NCI-H526 (cell line): Measurements from ENCODE around the gene R3HDM2.
A peak's percentile ranks its signal among the peaks of the same experiment; 100 is the strongest.

Source experiments
- DNase-seq, 2 experiments: peaks; one replicate each; lab custom pipeline; 2025; lab: John Stamatoyannopoulos, UW

The R3HDM2 gene

DNA sequence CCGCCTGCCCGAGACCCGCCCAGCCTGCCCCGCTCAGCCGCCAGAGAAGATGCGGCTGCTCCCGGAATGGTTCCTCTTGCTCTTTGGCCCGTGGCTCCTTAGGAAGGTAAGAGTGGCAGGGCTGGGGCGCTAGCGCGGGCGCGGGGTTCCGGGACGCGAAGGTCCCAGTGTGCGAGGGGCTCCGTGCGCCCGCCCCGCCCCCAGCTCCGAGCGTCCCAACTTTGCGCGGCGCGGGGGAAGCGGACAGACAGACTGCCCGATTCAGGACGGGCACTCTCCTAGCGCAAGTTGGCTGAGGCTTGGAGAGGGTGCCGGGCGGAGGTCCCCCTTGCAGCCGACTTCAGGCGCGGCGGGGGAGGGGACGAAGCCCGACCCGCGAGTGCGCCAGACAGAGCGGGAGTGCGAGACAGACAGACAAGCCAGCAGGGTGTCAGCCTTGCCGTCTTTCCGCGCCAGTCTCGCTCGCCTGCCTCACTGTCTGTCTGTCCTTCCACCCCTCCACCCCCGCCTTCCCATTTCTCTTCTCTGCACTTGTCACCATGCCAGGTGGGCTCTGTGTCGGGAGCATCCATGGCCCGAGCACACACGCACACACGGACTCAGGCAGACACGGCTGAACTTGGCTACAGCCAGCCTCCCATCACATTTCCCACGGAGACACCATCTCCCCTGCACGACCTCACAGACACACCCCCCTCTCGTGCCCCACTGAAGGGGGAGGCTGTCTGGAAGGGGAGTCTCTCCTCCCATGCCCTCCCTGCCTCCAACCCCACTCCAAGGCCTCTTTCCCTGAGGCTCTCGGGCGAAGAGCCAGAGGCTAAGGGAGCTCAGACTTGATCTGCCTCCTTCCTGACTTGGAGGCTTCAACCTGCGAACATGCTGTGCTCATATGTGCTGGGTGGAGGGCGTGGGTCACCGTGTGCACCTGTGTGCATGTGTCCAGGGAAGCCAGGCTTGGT lies 213.6 kb downstream of the R3HDM2 start:
- peak in 1 of 2 experiments; percentile 65 for DNase-seq

DNA sequence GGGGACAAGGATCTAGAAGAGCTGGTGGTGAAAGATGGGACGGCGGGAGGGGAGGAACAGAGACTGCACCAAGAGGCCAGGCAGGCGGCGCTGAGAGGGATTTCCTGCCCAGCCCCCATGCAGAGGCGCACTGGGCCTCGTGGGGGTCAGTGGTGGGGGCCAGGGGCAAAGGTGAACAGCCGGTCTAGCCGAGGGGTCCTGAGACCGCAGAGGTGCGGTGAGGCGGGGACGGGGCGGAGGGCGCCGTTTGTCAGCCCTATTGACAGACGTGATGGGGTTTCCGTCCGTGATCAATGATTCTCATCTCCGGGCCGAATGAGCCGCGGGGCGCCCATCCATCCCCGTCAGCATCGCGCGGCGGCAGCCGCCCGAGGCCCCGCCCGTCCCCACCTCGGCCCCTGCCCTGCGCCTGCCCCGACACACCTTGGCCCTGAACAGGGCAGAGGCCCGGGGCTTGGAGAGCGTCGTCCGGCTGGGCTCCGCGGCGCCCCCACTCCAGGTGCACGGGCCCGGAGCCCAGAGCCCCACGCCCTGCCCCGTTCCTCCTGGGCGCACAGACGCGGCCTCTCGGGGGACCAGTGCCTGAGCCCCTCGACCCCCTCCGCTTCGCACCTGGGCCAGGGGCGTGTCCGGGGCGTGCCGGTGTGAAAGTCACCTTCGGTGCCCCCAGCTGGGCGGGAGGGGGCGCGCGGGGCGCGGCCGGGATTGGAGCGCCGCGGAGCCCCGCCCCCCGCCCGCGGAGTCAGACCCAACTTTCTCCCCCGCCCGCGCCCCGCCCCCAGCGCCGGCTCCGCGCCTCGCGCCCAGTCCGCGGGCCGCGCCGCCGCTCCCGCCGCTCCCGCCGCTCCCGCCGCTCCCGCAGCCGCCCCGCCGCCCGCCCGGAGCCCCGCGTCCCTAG lies 214.6 kb downstream of the R3HDM2 start, which contains the start of gene NXPH4:
Gene NXPH4 (plus strand): TSS at position 781 of the 898 bp plus-strand sequence. CDS start 176 bp downstream, outside the sequence.
- DNase-seq: peak in 1 of 2 experiments; percentile 91

DNA sequence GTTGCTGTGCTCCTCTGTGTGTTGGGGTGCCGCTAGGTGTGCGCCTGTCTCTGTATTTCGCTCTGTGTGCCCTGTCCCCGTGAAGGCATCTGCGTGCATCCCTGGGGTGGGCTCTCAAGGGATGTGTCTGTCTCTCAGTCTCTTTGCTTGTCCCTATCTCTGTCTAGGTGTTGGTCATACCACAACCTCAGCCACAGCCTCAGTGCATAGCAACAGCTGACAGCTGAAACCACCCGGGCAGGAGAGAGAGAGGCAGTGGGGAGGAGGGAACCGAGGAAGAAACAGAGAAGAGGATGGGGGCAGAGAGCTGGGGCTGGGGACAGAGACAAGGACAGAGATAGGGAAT lies 215.2 kb downstream of the R3HDM2 start:
- peak in 1 of 2 experiments; percentile 74 for DNase-seq

DNA sequence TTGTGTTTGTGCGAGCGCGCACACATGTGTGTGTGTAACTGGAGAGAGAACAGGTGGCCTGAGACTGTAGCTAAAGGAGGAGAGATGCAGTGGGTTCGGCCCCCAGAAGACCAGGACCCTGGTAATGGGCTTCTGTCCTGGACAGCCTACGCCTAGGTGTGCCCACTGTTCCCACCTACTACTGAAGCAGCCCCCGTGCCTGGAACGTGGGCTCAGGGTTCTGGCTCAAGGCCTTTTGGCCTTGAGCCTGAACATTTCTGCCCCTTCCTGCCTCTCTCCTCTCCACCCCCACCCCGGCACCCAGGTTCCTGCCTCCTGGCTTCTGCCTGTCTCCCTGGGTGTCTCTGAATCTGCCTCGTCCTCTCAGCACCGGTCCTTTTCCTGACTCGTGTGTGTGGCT lies 215.8 kb downstream of the R3HDM2 start:
- DNase-seq: peak in 1 of 2 experiments; percentile 60

DNA sequence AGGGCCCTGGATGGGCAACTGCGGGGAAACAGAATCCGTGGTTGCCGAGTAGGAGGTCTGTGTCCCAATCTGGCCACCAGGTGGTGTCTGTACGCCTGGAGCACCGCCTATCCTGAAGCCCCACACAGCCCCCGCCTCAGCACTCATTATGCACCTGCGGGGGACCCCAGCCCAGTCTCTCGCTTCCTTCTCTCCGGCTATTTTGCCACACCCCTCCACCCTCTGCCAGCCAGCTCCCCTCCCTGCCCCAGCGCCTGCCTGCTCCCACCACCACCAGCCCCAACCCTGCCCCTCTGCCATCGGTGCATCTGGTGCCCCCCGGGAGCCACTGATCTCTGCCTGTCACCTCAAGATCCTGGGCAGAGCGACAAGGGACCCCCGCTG lies 216.5 kb downstream of the R3HDM2 start:
- DNase-seq: peak; percentile 80 to 95

DNA sequence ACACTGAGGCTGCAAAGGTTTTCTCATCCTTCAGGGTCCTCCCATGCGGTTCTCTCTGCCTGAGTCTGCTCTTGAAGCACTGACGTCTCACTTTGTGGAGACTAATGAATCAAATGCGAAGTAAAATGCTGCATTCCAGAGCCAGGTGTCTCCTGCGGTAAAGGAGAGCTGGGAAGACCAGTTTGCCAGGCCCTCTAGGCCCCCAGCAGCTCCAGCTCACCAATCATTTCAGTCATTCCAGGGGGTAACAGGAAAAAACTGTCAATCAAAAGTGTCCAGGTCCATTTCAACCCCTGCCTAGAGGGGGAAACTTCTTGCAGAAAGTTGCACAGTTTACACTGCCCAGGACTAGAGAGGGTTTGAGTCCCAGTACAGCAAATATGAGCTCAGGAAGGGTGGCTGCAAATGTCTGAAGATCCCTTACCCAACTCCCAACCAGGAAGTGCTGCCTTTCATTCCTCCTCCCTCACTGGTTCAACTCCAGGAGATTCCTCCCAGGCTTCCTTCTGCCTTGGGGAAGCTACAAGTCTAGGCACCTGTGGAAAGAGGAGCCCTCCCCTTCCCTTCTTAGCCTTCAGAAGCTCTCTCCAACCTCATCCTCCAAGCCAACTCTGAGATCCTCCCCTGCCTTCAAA lies 217.0 kb downstream of the R3HDM2 start:
- peak in 1 of 2 experiments; percentile 53 for DNase-seq

DNA sequence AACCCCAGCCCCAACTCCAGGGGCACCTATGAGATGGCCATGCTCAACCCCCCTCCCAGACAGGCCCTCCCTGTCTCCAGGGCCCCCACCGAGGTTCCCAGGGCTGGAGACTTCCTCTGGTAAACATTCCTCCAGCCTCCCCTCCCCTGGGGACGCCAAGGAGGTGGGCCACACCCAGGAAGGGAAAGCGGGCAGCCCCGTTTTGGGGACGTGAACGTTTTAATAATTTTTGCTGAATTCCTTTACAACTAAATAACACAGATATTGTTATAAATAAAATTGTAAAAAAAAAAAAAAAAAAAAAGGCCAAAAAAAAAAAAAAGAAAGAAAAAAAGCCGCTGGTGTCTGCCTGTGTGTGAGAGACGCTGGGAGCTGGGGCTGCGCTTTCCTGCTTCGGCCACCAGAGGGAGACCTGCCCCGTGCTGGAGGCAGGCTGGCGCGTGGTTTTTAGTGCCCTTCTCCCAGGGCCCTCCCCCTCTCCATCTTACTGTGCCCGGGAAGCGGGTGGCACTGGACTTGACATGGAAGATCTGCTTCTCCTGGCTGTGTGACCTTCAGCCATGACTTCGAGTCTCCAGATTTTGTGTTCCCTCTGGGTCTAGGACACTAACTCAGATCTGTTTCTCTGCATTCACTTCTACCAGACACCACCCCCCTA lies 217.7 kb downstream of the R3HDM2 start:
- peak; percentile 54 to 92 for DNase-seq

DNA sequence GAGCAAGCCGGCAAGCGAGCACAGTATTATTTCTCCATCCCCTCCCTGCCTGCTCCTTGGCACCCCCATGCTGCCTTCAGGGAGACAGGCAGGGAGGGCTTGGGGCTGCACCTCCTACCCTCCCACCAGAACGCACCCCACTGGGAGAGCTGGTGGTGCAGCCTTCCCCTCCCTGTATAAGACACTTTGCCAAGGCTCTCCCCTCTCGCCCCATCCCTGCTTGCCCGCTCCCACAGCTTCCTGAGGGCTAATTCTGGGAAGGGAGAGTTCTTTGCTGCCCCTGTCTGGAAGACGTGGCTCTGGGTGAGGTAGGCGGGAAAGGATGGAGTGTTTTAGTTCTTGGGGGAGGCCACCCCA lies 218.2 kb downstream of the R3HDM2 start:
- DNase-seq: no peak

DNA sequence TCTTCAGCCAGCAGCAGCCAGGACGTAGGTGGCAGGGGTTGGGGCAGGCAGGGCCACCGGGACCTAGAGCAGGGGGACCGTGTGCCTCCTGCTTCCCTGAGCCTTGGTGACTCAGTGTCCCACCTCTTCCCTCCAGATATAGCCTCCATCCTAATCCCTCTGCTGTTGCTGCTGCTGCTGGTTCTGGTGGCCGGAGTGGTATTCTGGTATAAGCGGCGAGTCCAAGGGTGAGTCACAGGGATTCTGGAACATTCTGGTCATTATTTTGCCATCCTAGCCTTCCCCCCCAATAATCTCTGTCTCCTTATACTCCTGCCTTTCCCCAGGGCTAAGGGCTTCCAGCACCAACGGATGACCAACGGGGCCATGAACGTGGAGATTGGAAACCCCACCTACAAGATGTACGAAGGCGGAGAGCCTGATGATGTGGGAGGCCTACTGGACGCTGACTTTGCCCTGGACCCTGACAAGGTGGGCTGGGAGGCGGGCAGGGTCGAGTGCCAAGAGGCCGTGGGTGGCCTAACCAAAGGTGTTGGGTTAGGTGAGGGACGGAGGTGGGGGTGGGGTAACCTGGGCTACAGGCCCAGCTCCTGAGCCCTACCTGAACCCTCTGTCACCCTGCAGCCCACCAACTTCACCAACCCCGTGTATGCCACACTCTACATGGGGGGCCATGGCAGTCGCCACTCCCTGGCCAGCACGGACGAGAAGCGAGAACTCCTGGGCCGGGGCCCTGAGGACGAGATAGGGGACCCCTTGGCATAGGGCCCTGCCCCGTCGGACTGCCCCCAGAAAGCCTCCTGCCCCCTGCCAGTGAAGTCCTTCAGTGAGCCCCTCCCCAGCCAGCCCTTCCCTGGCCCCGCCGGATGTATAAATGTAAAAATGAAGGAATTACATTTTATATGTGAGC lies 218.8 kb downstream of the R3HDM2 start:
- no peak for DNase-seq

DNA sequence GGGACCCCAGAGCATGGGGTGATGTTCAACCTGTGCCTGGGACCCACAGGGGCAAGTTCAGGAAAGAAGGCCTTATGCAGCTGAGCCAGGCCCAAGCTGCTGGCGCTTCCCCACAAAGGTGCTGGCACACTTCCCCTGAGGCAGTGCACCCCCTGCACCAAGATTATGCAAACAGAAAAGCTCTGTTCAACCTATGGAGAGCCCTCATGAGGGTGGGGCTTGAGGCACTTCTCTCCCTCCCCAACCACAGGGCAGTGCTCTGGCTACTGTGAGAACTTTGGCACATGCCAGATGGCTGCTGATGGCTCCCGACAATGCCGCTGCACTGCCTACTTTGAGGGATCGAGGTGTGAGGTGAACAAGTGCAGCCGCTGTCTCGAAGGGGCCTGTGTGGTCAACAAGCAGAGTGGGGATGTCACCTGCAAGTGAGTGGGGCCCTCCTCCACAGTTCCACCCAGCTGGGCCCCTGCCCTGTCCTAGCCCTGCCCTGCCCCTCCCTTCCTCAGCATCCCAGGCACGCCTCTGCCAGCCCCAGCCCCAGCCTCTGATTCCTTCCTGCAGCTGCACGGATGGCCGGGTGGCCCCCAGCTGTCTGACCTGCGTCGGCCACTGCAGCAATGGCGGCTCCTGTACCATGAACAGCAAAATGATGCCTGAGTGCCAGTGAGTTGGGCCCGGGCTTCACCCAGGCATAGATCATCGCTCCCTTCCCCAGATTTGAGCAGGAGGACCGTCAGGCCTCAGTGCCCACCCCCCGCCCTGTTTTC lies 219.7 kb downstream of the R3HDM2 start:
- peak; percentile 69 to 87 for DNase-seq

DNA sequence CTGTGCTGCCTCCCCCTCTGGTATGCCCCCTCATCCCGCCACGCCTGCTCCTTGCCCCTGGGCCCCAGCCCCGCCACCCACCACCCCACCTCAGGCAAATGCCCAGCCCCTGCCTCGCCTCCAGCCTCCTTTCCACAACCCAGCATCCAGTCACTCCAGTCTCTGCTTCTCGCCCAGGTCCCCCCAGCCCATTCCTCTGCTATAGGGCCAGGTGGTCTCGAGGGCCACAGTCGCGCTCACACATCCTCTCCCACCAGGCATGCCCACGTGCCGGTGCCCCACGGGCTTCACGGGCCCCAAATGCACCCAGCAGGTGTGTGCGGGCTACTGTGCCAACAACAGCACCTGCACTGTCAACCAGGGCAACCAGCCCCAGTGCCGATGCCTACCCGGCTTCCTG lies 220.4 kb downstream of the R3HDM2 start:
- DNase-seq: no peak

DNA sequence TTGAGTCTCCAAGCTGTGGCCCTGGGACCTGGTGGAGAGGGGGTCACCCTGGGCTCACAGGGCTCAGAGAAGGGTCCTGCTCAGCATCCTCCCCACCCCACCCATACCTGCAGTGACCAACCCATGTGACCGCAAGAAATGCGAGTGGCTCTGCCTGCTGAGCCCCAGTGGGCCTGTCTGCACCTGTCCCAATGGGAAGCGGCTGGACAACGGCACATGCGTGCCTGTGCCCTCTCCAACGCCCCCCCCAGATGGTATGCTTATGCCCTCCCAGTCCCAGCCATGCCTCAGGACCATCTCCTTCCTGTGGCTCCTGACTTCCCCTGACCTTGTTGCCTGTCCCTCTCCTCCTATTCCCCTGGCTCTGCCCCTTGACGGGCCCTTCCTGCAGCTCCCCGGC lies 220.9 kb downstream of the R3HDM2 start:
- no peak for DNase-seq

DNA sequence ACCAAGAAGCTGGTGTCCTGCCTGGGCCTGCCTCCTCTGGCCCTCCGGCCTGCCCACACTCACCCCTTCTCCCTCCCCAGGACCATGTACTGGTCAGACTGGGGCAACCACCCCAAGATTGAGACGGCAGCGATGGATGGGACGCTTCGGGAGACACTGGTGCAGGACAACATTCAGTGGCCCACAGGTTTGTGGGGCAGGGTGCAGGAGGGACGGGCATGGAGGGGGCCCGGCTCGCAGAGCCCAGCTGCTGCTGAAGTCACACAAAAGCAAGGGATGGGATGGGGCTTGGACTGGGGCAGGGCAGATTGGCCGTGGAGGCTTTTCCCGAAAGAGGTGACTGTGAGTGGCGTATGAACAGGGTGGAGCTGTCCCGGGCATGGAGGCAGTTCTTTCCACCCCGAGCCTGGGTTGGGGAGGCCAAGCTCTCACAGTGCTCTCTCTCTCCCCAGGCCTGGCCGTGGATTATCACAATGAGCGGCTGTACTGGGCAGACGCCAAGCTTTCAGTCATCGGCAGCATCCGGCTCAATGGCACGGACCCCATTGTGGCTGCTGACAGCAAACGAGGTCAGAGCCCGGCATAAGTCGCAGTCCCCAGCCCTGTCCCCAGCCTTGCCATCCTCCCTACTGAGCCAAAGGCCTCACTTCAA lies 222.1 kb downstream of the R3HDM2 start:
- DNase-seq: no peak

DNA sequence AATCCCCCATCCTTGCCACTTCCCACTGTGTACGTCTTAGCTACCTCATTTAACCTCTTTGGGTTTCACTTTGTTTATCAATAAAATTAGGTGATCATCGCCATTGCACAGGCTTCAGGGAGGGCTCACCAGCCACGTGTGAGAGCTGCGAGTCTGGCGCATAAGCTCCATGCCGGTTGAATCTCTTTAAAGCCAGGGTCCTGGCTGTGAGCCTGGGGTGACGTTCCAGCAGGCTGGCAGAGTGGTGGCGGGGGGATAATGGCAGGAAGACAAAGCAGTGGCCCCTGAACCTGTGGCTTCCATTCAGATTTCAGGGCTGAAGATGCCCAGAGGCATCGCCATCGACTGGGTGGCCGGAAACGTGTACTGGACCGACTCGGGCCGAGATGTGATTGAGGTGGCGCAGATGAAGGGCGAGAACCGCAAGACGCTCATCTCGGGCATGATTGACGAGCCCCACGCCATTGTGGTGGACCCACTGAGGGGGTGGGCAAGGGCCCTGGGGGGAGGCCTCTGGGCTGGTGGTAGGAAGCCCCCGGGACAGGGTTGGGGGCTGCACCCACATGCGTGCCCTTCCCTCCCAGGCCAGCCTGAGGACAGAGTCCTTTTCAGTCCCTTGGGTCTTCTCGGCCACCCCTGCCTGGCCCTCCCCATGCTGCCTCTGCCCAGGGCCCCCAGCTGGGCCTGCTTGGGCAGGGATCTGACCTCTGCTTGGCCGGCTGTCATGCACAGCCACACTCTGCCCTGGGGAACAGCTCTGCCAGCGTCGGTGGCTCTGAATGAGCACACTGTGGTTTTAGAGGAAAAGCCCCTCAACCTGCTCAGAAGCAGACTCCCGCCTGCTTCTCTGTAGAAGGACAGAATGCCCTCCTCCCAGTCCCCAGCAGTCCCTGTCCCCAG lies 222.9 kb downstream of the R3HDM2 start:
- no peak for DNase-seq

DNA sequence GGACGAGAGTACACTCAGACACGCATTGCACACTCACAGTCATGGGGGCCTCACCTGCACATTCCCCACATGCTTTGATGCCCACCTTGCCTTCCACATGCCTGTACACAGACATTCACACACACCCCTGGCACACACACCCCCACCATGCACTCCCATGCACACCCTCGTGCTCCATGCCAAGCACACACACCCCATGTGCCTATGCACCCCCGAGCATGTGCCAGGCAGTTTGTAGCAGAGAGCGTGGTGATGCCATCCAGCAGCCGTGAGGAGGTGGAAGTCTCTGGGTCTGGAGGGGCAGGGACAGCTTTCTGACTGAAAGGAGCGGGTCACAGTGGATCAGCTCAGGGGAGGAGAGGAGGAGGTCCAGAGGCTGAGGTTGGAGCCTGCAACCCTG lies 224.9 kb downstream of the R3HDM2 start:
- no peak for DNase-seq

DNA sequence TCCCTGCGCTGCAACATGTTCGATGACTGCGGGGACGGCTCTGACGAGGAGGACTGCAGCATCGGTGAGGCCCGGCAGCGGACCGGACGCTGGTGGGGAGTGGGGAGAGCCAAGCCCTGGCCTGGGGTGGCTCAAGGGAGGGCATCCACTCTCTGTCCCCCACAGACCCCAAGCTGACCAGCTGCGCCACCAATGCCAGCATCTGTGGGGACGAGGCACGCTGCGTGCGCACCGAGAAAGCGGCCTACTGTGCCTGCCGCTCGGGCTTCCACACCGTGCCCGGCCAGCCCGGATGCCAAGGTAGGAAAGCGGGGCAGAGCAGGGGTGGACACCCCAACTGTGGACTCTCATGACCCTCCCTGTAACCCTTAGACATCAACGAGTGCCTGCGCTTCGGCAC lies 225.7 kb downstream of the R3HDM2 start:
- DNase-seq: no peak

DNA sequence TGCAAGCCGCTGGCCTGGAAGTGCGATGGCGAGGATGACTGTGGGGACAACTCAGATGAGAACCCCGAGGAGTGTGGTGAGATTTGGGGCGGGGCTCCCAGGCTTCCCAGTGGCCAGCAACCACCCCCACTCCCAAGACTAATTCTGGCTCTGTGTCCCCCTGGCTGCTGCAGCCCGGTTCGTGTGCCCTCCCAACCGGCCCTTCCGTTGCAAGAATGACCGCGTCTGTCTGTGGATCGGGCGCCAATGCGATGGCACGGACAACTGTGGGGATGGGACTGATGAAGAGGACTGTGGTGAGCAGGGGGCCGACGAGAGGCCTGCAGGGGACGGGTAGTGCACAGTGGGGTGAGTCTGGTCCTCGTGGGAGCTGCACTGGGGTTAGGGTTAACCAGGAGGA lies 226.4 kb downstream of the R3HDM2 start:
- no peak for DNase-seq

DNA sequence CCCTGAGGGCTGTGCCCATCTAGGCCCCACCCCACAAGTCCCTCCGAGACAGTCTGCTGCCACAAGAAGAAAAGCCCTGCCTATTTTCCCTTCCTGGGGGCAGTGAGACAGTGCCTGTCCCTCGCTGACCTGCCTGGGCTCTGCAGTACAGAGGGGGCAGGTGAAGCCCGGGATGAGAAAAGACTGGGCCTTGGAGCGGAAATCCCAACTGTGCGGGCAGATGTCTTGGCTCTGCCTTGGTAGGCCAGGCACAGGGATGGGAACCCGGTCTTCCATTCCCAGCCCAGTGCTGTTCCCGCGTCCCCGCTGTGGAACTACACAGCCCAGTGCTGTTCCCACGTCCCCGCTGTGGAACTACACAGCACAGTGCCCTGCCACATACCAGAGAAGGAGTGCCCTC lies 227.1 kb downstream of the R3HDM2 start:
- no peak for DNase-seq
